ENCODE data around the gene MMP14. TPM values are rescaled to one million over a fixed set of nuclear protein-coding genes. Genes with fewer than 3 reads are reported as not detected.

MMP14 gene
- total and polyA plus RNA-seq, 2 of the 13 experiments (the other 11 are each of a cell fraction or from before 2014, with no cell fraction given), result 5.2 to 9.8 TPM

DNA sequence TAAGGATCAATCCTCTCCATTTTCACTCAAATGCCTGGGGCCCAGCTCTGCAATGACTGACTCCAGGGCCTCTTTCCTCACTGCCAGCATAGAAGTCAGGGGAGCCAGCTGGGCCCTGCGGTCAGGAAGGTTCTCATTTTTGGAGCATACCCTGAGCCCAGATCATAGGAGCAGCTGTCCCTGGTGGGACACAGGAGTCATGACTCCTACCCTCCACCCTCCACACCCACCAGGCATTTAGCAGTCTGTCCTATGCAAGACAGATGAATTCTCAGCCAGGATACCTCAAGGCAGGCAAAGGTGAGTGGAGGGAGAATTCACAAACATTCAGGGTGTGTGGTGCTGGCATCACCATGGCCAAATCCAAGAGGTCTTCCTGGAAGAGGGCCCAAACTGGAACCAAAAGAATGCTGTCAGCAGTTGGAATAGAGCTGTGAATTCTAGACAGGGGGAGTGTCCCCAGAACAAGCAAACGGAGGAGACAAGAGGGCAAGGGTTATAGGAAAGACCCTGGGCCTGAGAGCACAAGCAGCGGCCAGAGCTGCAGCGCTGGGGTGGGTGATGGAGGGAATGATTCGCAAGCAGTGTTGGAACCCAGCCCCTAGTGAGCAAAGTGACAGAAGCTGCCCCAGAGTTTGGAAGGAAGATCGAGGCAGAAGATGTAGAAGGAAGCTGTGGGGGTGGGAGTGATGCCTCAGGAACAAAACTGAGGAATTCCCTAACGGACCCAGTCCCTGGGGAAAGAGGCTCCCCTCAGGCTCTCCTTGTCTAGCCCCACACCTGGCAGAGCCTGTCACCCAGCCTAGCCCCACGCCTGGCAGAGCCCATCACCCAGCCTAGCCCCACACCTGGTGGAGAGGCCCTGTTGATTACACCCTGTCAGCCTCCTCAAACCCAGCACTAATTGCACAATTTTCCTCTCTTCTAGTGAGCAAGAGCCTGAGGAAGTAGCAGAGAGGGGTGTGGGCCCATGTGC lies 42.2 kb downstream of the MMP14 start (continued):
- TF ChIP-seq, protein P1, sequence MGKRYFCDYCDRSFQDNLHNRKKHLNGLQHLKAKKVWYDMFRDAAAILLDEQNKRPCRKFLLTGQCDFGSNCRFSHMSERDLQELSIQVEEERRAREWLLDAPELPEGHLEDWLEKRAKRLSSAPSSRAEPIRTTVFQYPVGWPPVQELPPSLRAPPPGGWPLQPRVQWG (CRISPR knock-in tag; IDR thresholded peaks at IDR 0.05; ENCODE audit: borderline replicate concordance, low read depth), result no peak
- TF ChIP-seq MATR3 (CRISPR knock-in tag; IDR thresholded peaks at IDR 0.05), result no peak
- no peak for TF ChIP-seq KAT8 (CRISPR knock-in tag; IDR thresholded peaks at IDR 0.05)
- no peak for TF ChIP-seq EED (CRISPR knock-in tag; IDR thresholded peaks at IDR 0.05)
- TF ChIP-seq ZNF430 (CRISPR knock-in tag; IDR thresholded peaks at IDR 0.05), result no peak
- no peak for TF ChIP-seq ZNF83 (CRISPR knock-in tag; IDR thresholded peaks at IDR 0.05; ENCODE audit: borderline replicate concordance)
- TF ChIP-seq MAFK (conservative IDR thresholded peaks at IDR 0.05 in 1 of 2, IDR thresholded peaks at IDR 0.05 in 1 of 2; ENCODE audit: low read length in 2 of 2), result no peak
- TF ChIP-seq ZNF550 (CRISPR knock-in tag; IDR thresholded peaks at IDR 0.05; ENCODE audit: borderline replicate concordance), result no peak
- no peak for TF ChIP-seq ZNF749 (CRISPR knock-in tag; IDR thresholded peaks at IDR 0.05; ENCODE audit: borderline replicate concordance)
- no peak for TF ChIP-seq ZNF598 (CRISPR knock-in tag; IDR thresholded peaks at IDR 0.05; ENCODE audit: borderline replicate concordance)
- TF ChIP-seq RFXANK (CRISPR knock-in tag; IDR thresholded peaks at IDR 0.05), result no peak
- TF ChIP-seq PAWR (CRISPR knock-in tag; IDR thresholded peaks at IDR 0.05; ENCODE audit: borderline replicate concordance), result no peak

DNA sequence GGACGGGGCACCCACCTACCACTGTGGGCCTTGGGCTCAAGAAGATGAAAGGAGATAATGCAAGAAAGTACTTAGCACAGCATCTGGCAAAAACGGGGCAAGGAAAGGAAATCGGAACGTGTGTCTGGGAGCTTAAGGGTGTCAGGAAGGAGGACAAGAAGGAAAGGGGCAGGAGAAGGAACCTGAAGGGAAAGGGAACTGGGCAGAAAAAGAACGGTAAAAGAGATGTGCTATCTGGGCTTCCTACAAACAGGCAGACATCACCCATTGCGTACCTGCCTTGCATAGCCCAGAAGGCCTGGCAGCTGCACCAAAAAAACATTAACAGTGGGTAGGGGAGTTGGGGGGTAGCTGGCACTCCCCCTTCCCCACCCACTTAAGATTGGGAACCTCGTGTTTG lies 45.7 kb downstream of the MMP14 start:
- in situ Hi-C loops (cut with HindIII; ENCODE audit: extremely low pct_ligation_motif_present, low pct_unique_long_range_greater_than_20kb), result no loop called here
- H2AFZ ChIP-seq (ENCODE audit: low read length), result no peak overlapping the region
- peaks cover 27% of the 10 kb centered on the region for H3K4me1 ChIP-seq (ENCODE audit: insufficient read depth, low read length)
- POLR2A ChIA-PET, result interaction anchor here (1.1 to 5.3 kb wide), 5 partner anchors 10 to 293 kb away, joined by 4 to 53 read pairs (median 5); partner anchors contain the start of genes ACIN1, C14orf119, LRP10 and PRMT5
- H3K36me3 ChIP-seq (replicated peaks in 1 of 2; ENCODE audit: control insufficient read depth in 1 of 2, insufficient read depth in 2 of 2, low read length in 2 of 2), result no peaks in the 10 kb centered on the region; a peak in 1 of 5 replicates
- H3K4me3 ChIP-seq (replicated peaks in 1 of 3; ENCODE audit: insufficient read depth in 1 of 3, low read depth in 2 of 3, low read length in 3 of 3), result no peak overlapping the region
- DNase-seq (ENCODE audit: low spot score) (no peak), ATAC-seq (no peak), FAIRE-seq (no peak)
- H3K79me2 ChIP-seq (ENCODE audit: insufficient read depth, low read length), result no peaks in the 10 kb centered on the region
- no peaks in the 10 kb centered on the region; the same call in 1 of the 2 replicates for H4K20me1 ChIP-seq (ENCODE audit: insufficient read depth, low read length)
- intact Hi-C loops (cut with micrococcal nuclease; ENCODE audit: unreplicated experiment), result no loop called here
- peaks cover 4 to 49% of the 10 kb centered on the region in 2 experiments; a peak in 4 of 5 replicates for H3K27me3 ChIP-seq (ENCODE audit: control insufficient read depth in 1 of 2, insufficient read depth in 2 of 2, low read length in 2 of 2)
- no peak overlapping the region for H3K9ac ChIP-seq (ENCODE audit: insufficient read depth, low read depth, low read length)
- H3K27ac ChIP-seq (ENCODE audit: extremely low read length, insufficient read depth, low read length), result no peak overlapping the region
- no TSS peak for BruUV-seq (replicated peaks)
- CTCF ChIA-PET (ENCODE audit: low intra/inter-chr PET ratio, low total read pairs), result no interaction called here
- no peak overlapping the region for H3K4me2 ChIP-seq (ENCODE audit: low read depth, low read length)
- 48% methylated on average over 7 of the region's 7 CpGs for WGBS (ENCODE audit: low lambda C conversion rate)
- TF ChIP-seq ZMYM4 (CRISPR knock-in tag; IDR thresholded peaks at IDR 0.05) (no peak), POLR2G (IDR thresholded peaks at IDR 0.05; ENCODE audit: low read depth, low read length) (peak; percentile 25; the same call in 1 of the 2 replicates), ZMAT3 (CRISPR knock-in tag; conservative IDR thresholded peaks at IDR 0.05) (0 out of 2 replicates have a peak, but pooled peaks have one; percentile 33), KDM2A (CRISPR knock-in tag; IDR thresholded peaks at IDR 0.05; ENCODE audit: borderline replicate concordance, low read depth) (peak; percentile 16; the same call in 1 of the 2 replicates), JUNB (CRISPR knock-in tag; IDR thresholded peaks at IDR 0.05; ENCODE audit: borderline replicate concordance) (peak; percentile 54; the same call in 1 of the 2 replicates), SP1 (IDR thresholded peaks at IDR 0.05) (peak; percentile 39; the same call in 1 of the 2 replicates), SP1 (CRISPR knock-in tag; IDR thresholded peaks at IDR 0.05) (no peak), ZNF234 (CRISPR knock-in tag; conservative IDR thresholded peaks at IDR 0.05) (no peak), ZNF879 (CRISPR knock-in tag; IDR thresholded peaks at IDR 0.05) (0 out of 2 replicates have a peak, but pooled peaks have one; percentile 33), NR2F6 (IDR thresholded peaks at IDR 0.05) (no peak), NR2F6 (CRISPR knock-in tag; IDR thresholded peaks at IDR 0.05) (no peak), PHB2 (IDR thresholded peaks at IDR 0.05; ENCODE audit: partially characterized antibody) (peak; percentile 33)
- H3K9me3 ChIP-seq (ENCODE audit: low read length), result no peaks in the 10 kb centered on the region
